Neural progenitor cell (in vitro differentiated cells): ENCODE results near the gene PANK2. TPM values are rescaled to one million over a fixed set of nuclear protein-coding genes. Genes with fewer than 3 reads are reported as not detected.

Experiments used
- DNase-seq: peaks from one replicate; pipeline ENCODE4 v3.0.0-alpha.2; 2016; ENCODE audit warnings: low spot score
- H2AFZ ChIP-seq: fragments of 200-600 bp; sonication (generic); replicated peaks from 2 replicates; pipeline ENCODE4 v1.6.1; 2016; ENCODE audit warnings: antibody characterized with exemption
- H3F3A ChIP-seq: fragments of 200-600 bp; sonication (generic); 2 replicates; pipeline ENCODE4 v1.6.1; 2016; ENCODE audit warnings: antibody characterized with exemption, low read depth
- H3K27ac ChIP-seq: fragments of 200-600 bp; sonication (generic); 2 replicates; pipeline ENCODE4 v1.5.1; 2016; ENCODE audit warnings: mild to moderate bottlenecking
- H3K27me3 ChIP-seq: fragments of 200-600 bp; sonication (generic); 2 replicates; pipeline ENCODE4 v1.6.1; 2016; ENCODE audit warnings: mild to moderate bottlenecking, moderate library complexity
- H3K36me3 ChIP-seq: fragments of 200-600 bp; sonication (generic); 2 replicates; pipeline ENCODE4 v1.5.1; 2016
- H3K4me1 ChIP-seq: fragments of 200-600 bp; sonication (generic); 2 replicates; pipeline ENCODE4 v1.6.1; 2016; ENCODE audit warnings: mixed run types
- H3K4me2 ChIP-seq: fragments of 200-600 bp; sonication (generic); 2 replicates; pipeline ENCODE4 v1.6.1; 2016
- H3K4me3 ChIP-seq: fragments of 200-600 bp; sonication (generic); 2 replicates; pipeline ENCODE4 v1.5.1; 2016
- H3K79me2 ChIP-seq: fragments of 200-600 bp; sonication (generic); 2 replicates; pipeline ENCODE4 v1.6.1; 2016; ENCODE audit warnings: low read depth
- H3K9ac ChIP-seq: fragments of 200-600 bp; sonication (generic); 2 replicates; pipeline ENCODE4 v1.6.1; 2016
- H3K9me3 ChIP-seq: fragments of 200-600 bp; sonication (generic); 2 replicates; pipeline ENCODE4 v1.5.1; 2016; ENCODE audit warnings: low read depth
- H4K20me1 ChIP-seq: fragments of 200-600 bp; sonication (generic); 2 replicates; pipeline ENCODE4 v1.6.1; 2016; ENCODE audit warnings: low read depth
- H3K27ac Mint-ChIP-seq: 3 replicates; pipeline ENCODE4 v1.8.0; 2021; ENCODE audit warnings: mixed read lengths
- H3K27me3 Mint-ChIP-seq: 2 replicates; pipeline ENCODE4 v1.8.0; 2022; ENCODE audit warnings: low read depth, mild to moderate bottlenecking, inconsistent platforms, moderate library complexity, mixed read lengths; ENCODE audit not compliant: insufficient read depth
- H3K36me3 Mint-ChIP-seq: 3 replicates; pipeline ENCODE4 v1.8.0; 2021; ENCODE audit warnings: mixed read lengths
- H3K4me1 Mint-ChIP-seq: 3 replicates; pipeline ENCODE4 v1.8.0; 2021; ENCODE audit warnings: mixed read lengths
- H3K4me3 Mint-ChIP-seq: 3 replicates; pipeline ENCODE4 v1.8.0; 2021; ENCODE audit warnings: mild to moderate bottlenecking, moderate library complexity, mixed read lengths
- H3K9me3 Mint-ChIP-seq: 3 replicates; pipeline ENCODE4 v1.8.0; 2020; ENCODE audit warnings: mixed read lengths
- EZH2 ChIP-seq: fragments of 200-600 bp; sonication (generic); IDR thresholded peaks from 2 replicates; pipeline ENCODE4 v1.6.1; 2017; ENCODE audit warnings: antibody characterized with exemption, mild to moderate bottlenecking, moderate library complexity
- EZH2phosphoT487 ChIP-seq: fragments of 200-600 bp; sonication (generic); IDR thresholded peaks from 2 replicates; pipeline ENCODE4 v1.6.1; 2017; ENCODE audit warnings: antibody characterized with exemption
- total RNA-seq: library from RNA; depleted of rRNA; stranded (reverse); fragments of >200 nt; gene quantifications from 2 replicates; pipeline ENCODE4 v1.2.3, GENCODE V29; 2015; ENCODE audit warnings: low replicate concordance
- TF ChIP-seq, protein P1 (sequence below): fragments of 200-600 bp; sonication (generic); IDR thresholded peaks from 2 replicates; pipeline ENCODE4 v1.5.1; 2017; ENCODE audit warnings: antibody characterized with exemption, mild to moderate bottlenecking

The PANK2 gene
- total RNA-seq, 1 donor from 2014 or later = 60.7 TPM

- Mint-ChIP-seq H3K4me1 (peaks cover 17% of the 10 kb centered on the region), H3K36me3 (peaks cover 23% of the 10 kb centered on the region), H3K27me3 (peaks cover 5% of the 10 kb centered on the region), H3K4me3 (no peak overlapping the region), H3K9me3 (no peaks in the 10 kb centered on the region), H3K27ac (no peak overlapping the region)
- DNase-seq = no peak
- no peak overlapping the region for H3K27ac ChIP-seq
- H3K36me3 ChIP-seq = no peaks in the 10 kb centered on the region
- H2AFZ ChIP-seq = no peak overlapping the region
- no peak overlapping the region for H3K4me3 ChIP-seq
- no peak overlapping the region for H3K9ac ChIP-seq
- H3F3A ChIP-seq = peaks cover 2% of the 10 kb centered on the region
- no peaks in the 10 kb centered on the region for H3K4me1 ChIP-seq
- H3K9me3 ChIP-seq = no peaks in the 10 kb centered on the region
- TF ChIP-seq EZH2phosphoT487 = no peak
- H3K79me2 ChIP-seq = peaks cover 100% of the 10 kb centered on the region
- H4K20me1 ChIP-seq = peaks cover 100% of the 10 kb centered on the region
- H3K4me2 ChIP-seq = no peak overlapping the region
- H3K27me3 ChIP-seq = no peaks in the 10 kb centered on the region
These were observed 12.0 kb downstream of the PANK2 start for GRCh38 chr20:3901028-3901705.

DNA sequence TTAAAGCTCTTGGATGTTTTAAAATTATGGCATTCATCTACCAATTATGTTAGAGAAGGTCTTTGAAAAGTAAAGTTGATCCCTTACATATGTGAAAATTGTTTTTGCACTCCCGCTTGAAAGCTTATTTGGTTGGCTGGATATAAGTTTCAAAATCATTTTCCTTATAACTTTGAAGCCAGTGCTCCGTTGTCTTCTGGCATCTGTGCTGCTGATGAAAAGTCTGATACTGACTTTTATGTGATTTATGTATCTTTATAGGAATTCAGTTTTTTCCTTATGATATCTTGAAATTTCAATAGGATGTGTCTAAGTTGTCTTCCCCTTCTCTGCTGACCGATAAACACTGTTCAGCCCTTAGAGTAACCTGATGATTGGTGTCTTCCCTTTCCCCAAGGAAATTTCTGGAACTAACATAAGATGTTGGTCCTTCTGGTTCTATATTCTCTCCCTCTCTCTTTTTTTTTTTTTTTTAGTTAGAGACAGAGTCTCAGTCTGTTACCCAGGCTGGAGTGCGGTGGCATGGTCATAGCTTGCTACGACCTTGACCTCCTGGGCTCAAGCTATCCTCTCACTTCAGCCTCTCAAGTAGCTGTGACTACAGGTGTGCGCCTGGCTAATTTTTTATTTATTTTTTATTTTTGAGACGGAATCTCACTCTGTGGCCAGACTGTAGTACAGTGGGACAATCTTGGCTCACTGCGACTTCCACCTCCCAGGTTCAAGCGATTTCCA, 12.7 kb downstream of the PANK2 start:
- Histone ChIP-seq H3K4me1 (no peaks in the 10 kb centered on the region), H3K9me3 (no peaks in the 10 kb centered on the region), H3K9ac (no peak overlapping the region), H3K4me3 (no peak overlapping the region), H4K20me1 (peaks cover 100% of the 10 kb centered on the region), H2AFZ (no peak overlapping the region), H3K4me2 (no peak overlapping the region), H3K36me3 (no peaks in the 10 kb centered on the region), H3K79me2 (peaks cover 100% of the 10 kb centered on the region), H3F3A (peaks cover 2% of the 10 kb centered on the region), H3K27ac (no peak overlapping the region), H3K27me3 (no peaks in the 10 kb centered on the region)
- peaks cover 2% of the 10 kb centered on the region for H3K27me3 Mint-ChIP-seq
- peaks cover 18% of the 10 kb centered on the region for H3K36me3 Mint-ChIP-seq
- H3K4me1 Mint-ChIP-seq = peaks cover 17% of the 10 kb centered on the region
- no peak for TF ChIP-seq EZH2
- TF ChIP-seq, protein P1, sequence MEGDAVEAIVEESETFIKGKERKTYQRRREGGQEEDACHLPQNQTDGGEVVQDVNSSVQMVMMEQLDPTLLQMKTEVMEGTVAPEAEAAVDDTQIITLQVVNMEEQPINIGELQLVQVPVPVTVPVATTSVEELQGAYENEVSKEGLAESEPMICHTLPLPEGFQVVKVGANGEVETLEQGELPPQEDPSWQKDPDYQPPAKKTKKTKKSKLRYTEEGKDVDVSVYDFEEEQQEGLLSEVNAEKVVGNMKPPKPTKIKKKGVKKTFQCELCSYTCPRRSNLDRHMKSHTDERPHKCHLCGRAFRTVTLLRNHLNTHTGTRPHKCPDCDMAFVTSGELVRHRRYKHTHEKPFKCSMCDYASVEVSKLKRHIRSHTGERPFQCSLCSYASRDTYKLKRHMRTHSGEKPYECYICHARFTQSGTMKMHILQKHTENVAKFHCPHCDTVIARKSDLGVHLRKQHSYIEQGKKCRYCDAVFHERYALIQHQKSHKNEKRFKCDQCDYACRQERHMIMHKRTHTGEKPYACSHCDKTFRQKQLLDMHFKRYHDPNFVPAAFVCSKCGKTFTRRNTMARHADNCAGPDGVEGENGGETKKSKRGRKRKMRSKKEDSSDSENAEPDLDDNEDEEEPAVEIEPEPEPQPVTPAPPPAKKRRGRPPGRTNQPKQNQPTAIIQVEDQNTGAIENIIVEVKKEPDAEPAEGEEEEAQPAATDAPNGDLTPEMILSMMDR = no peak
- TF ChIP-seq EZH2phosphoT487 = no peak
- no peak for DNase-seq
- H3K27ac Mint-ChIP-seq = no peak overlapping the region
- no peaks in the 10 kb centered on the region for H3K9me3 Mint-ChIP-seq
- no peak overlapping the region for H3K4me3 Mint-ChIP-seq

GRCh38 chr20:3902446-3902845, 13.3 kb downstream of the PANK2 start:
- no peak overlapping the region for H3K27ac Mint-ChIP-seq
- no peaks in the 10 kb centered on the region for H3K9me3 ChIP-seq
- H3K9me3 Mint-ChIP-seq = no peaks in the 10 kb centered on the region
- peaks cover 15% of the 10 kb centered on the region for H3K36me3 Mint-ChIP-seq
- H3F3A ChIP-seq = no peaks in the 10 kb centered on the region
- H3K4me1 ChIP-seq = no peaks in the 10 kb centered on the region
- peaks cover 2% of the 10 kb centered on the region for H3K27me3 Mint-ChIP-seq
- H3K27me3 ChIP-seq = no peaks in the 10 kb centered on the region
- H3K79me2 ChIP-seq = peaks cover 100% of the 10 kb centered on the region
- no peak overlapping the region for H3K4me3 Mint-ChIP-seq
- H3K9ac ChIP-seq = no peak overlapping the region
- no peak overlapping the region for H2AFZ ChIP-seq
- TF ChIP-seq, protein P1 = no peak
- TF ChIP-seq EZH2 = no peak
- TF ChIP-seq EZH2phosphoT487 = no peak
- DNase-seq = no peak
- H4K20me1 ChIP-seq = peaks cover 100% of the 10 kb centered on the region
- no peak overlapping the region for H3K27ac ChIP-seq
- H3K4me2 ChIP-seq = no peak overlapping the region
- H3K36me3 ChIP-seq = no peaks in the 10 kb centered on the region
- H3K4me3 ChIP-seq = no peak overlapping the region
- peaks cover 17% of the 10 kb centered on the region for H3K4me1 Mint-ChIP-seq

DNA sequence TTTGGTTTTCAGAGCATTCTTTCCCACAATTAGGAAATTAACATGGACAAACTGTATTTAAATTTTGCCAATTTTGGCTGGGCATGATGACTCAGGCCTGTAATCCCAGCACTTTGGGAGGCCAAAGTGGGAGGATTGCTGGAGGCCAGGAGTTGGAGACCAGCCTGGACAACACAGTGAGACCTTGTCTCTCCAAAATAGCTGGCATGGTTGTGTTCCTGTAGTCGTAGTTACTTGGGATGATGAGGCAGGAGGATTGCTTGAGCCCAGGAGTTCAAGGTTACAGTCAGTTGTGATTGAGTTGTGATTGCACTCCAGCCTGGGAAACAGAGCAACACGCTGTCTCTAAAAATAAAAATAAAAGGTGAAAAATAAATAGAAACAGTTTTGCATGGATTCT, 15.0 kb downstream of the PANK2 start:
- H3K27ac ChIP-seq = no peak overlapping the region
- Mint-ChIP-seq H3K4me1 (peaks cover 17% of the 10 kb centered on the region), H3K9me3 (no peaks in the 10 kb centered on the region), H3K27me3 (peaks cover 2% of the 10 kb centered on the region), H3K36me3 (peaks cover 24% of the 10 kb centered on the region), H3K27ac (no peak overlapping the region), H3K4me3 (no peak overlapping the region)
- no peaks in the 10 kb centered on the region for H3K36me3 ChIP-seq
- no peak overlapping the region for H2AFZ ChIP-seq
- no peak for DNase-seq
- no peaks in the 10 kb centered on the region for H3K4me1 ChIP-seq
- H3K4me3 ChIP-seq = no peak overlapping the region
- H3K9ac ChIP-seq = no peak overlapping the region
- no peaks in the 10 kb centered on the region for H3F3A ChIP-seq
- H3K4me2 ChIP-seq = no peak overlapping the region
- no peaks in the 10 kb centered on the region for H3K9me3 ChIP-seq
- peaks cover 100% of the 10 kb centered on the region for H3K79me2 ChIP-seq
- H3K27me3 ChIP-seq = no peaks in the 10 kb centered on the region
- peaks cover 99% of the 10 kb centered on the region for H4K20me1 ChIP-seq
- TF ChIP-seq, protein P1 = no peak
- TF ChIP-seq EZH2 (no peak), EZH2phosphoT487 (no peak)
